ENCODE data around the gene GNAT1.
"Not testable (repeated sequence)": the region's sequence is repeated elsewhere in the genome, so short reads cannot be mapped to it uniquely, and the experiment has no call there.

GNAT1 gene

GRCh38 chr3:50201573-50202315 is 10.3 kb downstream of the GNAT1 start:
- no peak for DNase-seq (ENCODE audit: extremely low read depth in 1 of 2, low read depth in 1 of 2)

- DNase-seq (ENCODE audit: extremely low read depth in 1 of 2, low read depth in 1 of 2), result no peak
These were observed 11.1 kb downstream of the GNAT1 start for GRCh38 chr3:50202353-50203112.

- no peak for DNase-seq (ENCODE audit: extremely low read depth in 1 of 2, low read depth in 1 of 2)
These were observed 11.9 kb downstream of the GNAT1 start for GRCh38 chr3:50203113-50203808.

- no peak for DNase-seq (ENCODE audit: extremely low read depth in 1 of 2, low read depth in 1 of 2)
These were observed 12.7 kb downstream of the GNAT1 start for GRCh38 chr3:50203809-50204803.

GRCh38 chr3:50204804-50205412 is 13.5 kb downstream of the GNAT1 start, which contains the start of gene SLC38A3:
Gene SLC38A3 (plus strand): TSS chr3:50205271. CDS start chr3:50214200, 8,929 bp downstream.
- no peak for DNase-seq (ENCODE audit: extremely low read depth in 1 of 2, low read depth in 1 of 2)

GRCh38 chr3:50205413-50206276 is 14.2 kb downstream of the GNAT1 start:
- DNase-seq (ENCODE audit: extremely low read depth in 1 of 2, low read depth in 1 of 2), result peak in 1 of 2 donors; percentile 18

GRCh38 chr3:50207359-50208042 is 16.1 kb downstream of the GNAT1 start:
- DNase-seq (ENCODE audit: extremely low read depth in 1 of 2, low read depth in 1 of 2), result no peak

GRCh38 chr3:50208677-50209344 is 17.4 kb downstream of the GNAT1 start:
- DNase-seq (ENCODE audit: extremely low read depth in 1 of 2, low read depth in 1 of 2), result no peak

- DNase-seq (ENCODE audit: extremely low read depth in 1 of 2, low read depth in 1 of 2), result no peak
These were observed 18.7 kb downstream of the GNAT1 start for GRCh38 chr3:50210176-50210509.

GRCh38 chr3:50210510-50211367 is 19.3 kb downstream of the GNAT1 start:
- DNase-seq (ENCODE audit: extremely low read depth in 1 of 2, low read depth in 1 of 2), result no peak

GRCh38 chr3:50211368-50211717 is 19.9 kb downstream of the GNAT1 start:
- not testable (repeated sequence) for DNase-seq (ENCODE audit: extremely low read depth in 1 of 2, low read depth in 1 of 2)

- peak; percentile 45 to 56 for DNase-seq (ENCODE audit: extremely low read depth in 1 of 2, low read depth in 1 of 2)
These were observed 20.5 kb downstream of the GNAT1 start for GRCh38 chr3:50211930-50212329.

- no peak for DNase-seq (ENCODE audit: extremely low read depth in 1 of 2, low read depth in 1 of 2)
These were observed 21.1 kb downstream of the GNAT1 start for GRCh38 chr3:50212502-50212901.

- DNase-seq (ENCODE audit: extremely low read depth in 1 of 2, low read depth in 1 of 2), result no peak
These were observed 21.6 kb downstream of the GNAT1 start for GRCh38 chr3:50212971-50213370.

GRCh38 chr3:50213373-50213772 is 22.0 kb downstream of the GNAT1 start:
- no peak for DNase-seq (ENCODE audit: extremely low read depth in 1 of 2, low read depth in 1 of 2)

GRCh38 chr3:50214824-50215223 is 23.4 kb downstream of the GNAT1 start:
- no peak for DNase-seq (ENCODE audit: extremely low read depth in 1 of 2, low read depth in 1 of 2)

- no peak for DNase-seq (ENCODE audit: extremely low read depth in 1 of 2, low read depth in 1 of 2)
These were observed 24.1 kb downstream of the GNAT1 start for GRCh38 chr3:50215529-50215928.
